Measurements from ENCODE around the gene RECK. TPM values are rescaled to one million over a fixed set of nuclear protein-coding genes. Genes with fewer than 3 reads are reported as not detected.

Gene RECK
- total RNA-seq, 4 donors from 2014 or later = 2.1 to 9.7 (median 3.7) TPM

GRCh38 chr9:36152741-36153438 is 116.2 kb downstream of the RECK start:
- no peak overlapping the region for H3K4me3 ChIP-seq (ENCODE audit: low read depth, poor library complexity, severe bottlenecking)
- no peak for DNase-seq (ENCODE audit: low spot score in 2 of 2)
- WGBS, 2 donors = 81 to 82% methylated on average over 10 of the region's 10 CpGs
- intact Hi-C loops (cut with DNase I; ENCODE audit: low total_unique reads) = no loop called here
- TF ChIP-seq POLR2A (IDR thresholded peaks at IDR 0.05) = no peak
- no peak for TF ChIP-seq CTCF (IDR thresholded peaks at IDR 0.05)

GRCh38 chr9:36153746-36154145 is 117.0 kb downstream of the RECK start:
- intact Hi-C loops (cut with DNase I; ENCODE audit: low total_unique reads) = no loop called here
- no peak for DNase-seq (ENCODE audit: low spot score in 2 of 2)
- H3K4me3 ChIP-seq (ENCODE audit: low read depth, poor library complexity, severe bottlenecking) = no peak overlapping the region
- no peak for TF ChIP-seq CTCF (IDR thresholded peaks at IDR 0.05)
- TF ChIP-seq POLR2A (IDR thresholded peaks at IDR 0.05) = no peak
- 64 to 68% methylated on average over 9 of the region's 9 CpGs for WGBS, 2 donors

GRCh38 chr9:36154331-36154952 is 117.7 kb downstream of the RECK start:
- intact Hi-C loops (cut with DNase I; ENCODE audit: low total_unique reads) = no loop called here
- WGBS, 2 donors = 25 to 38% methylated on average over 11 of the region's 11 CpGs
- H3K4me3 ChIP-seq (ENCODE audit: low read depth, poor library complexity, severe bottlenecking) = no peak overlapping the region
- peak in 1 of 2 donors; percentile 87 for DNase-seq (ENCODE audit: low spot score in 2 of 2)
- TF ChIP-seq CTCF (IDR thresholded peaks at IDR 0.05) (no peak), POLR2A (IDR thresholded peaks at IDR 0.05) (no peak)

- intact Hi-C loops (cut with DNase I; ENCODE audit: low total_unique reads) = no loop called here
- DNase-seq (ENCODE audit: low spot score in 2 of 2) = no peak
- H3K4me3 ChIP-seq (ENCODE audit: low read depth, poor library complexity, severe bottlenecking) = no peak overlapping the region
- WGBS, 2 donors = 97 to 98% methylated on average over 6 of the region's 6 CpGs
- no peak for TF ChIP-seq POLR2A (IDR thresholded peaks at IDR 0.05)
- TF ChIP-seq CTCF (IDR thresholded peaks at IDR 0.05) = no peak
These were observed 119.4 kb downstream of the RECK start for GRCh38 chr9:36156116-36156515.

- 45 to 63% methylated on average over 2 of the region's 2 CpGs for WGBS, 2 donors
- intact Hi-C loops (cut with DNase I; ENCODE audit: low total_unique reads) = no loop called here
- TF ChIP-seq CTCF (IDR thresholded peaks at IDR 0.05) (no peak), POLR2A (IDR thresholded peaks at IDR 0.05) (no peak)
- no peak overlapping the region for H3K4me3 ChIP-seq (ENCODE audit: low read depth, poor library complexity, severe bottlenecking)
- no peak for DNase-seq (ENCODE audit: low spot score in 2 of 2)
These were observed 121.4 kb downstream of the RECK start for GRCh38 chr9:36158122-36158521.

Measured in lower leg skin (tissue), 4 donors.